Thyroid gland (tissue), 4 donors: ENCODE data around the gene IL12B.

ENCODE experiments used
- POLR2A ChIP-seq, 2 donors: fragments of 450-650 bp; IDR thresholded peaks; one replicate each; pipeline ENCODE4 v1.6.1; 2017; ENCODE audit warnings: antibody characterized with exemption in 2 of 2, mild to moderate bottlenecking in 2 of 2, moderate library complexity in 1 of 2
- TF ChIP-seq, protein P1 (sequence below), 6 experiments: fragments of 200-600 bp in 3 of 6; fragments of 450-650 bp in 3 of 6; sonication (generic) in 3 of 6; IDR thresholded peaks; one replicate each; pipeline ENCODE4 v1.5.1; 2016 to 2019; ENCODE audit warnings: antibody characterized with exemption in 6 of 6, mild to moderate bottlenecking in 2 of 6, inconsistent platforms in 1 of 6, moderate library complexity in 1 of 6

DNA sequence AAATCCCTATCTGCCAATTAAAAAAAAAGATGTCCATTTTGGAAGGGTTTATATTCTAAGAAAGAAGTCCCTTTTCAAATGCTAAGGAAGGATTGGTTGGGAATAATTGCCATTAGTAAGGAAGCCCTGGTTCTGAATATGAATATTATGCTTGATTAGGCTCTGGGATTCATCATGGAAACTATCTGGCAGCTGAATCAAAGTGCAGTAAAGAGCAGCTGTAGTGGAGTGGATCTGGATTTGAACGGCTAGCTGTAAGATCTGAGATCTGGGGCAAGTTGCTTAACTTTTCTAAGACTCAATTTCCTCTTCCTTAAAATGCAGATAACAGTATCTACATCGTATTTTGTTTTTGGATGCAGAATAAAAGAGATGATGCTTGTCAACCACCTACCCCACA lies 10.5 kb downstream of the IL12B start:
- TF ChIP-seq, protein P1, sequence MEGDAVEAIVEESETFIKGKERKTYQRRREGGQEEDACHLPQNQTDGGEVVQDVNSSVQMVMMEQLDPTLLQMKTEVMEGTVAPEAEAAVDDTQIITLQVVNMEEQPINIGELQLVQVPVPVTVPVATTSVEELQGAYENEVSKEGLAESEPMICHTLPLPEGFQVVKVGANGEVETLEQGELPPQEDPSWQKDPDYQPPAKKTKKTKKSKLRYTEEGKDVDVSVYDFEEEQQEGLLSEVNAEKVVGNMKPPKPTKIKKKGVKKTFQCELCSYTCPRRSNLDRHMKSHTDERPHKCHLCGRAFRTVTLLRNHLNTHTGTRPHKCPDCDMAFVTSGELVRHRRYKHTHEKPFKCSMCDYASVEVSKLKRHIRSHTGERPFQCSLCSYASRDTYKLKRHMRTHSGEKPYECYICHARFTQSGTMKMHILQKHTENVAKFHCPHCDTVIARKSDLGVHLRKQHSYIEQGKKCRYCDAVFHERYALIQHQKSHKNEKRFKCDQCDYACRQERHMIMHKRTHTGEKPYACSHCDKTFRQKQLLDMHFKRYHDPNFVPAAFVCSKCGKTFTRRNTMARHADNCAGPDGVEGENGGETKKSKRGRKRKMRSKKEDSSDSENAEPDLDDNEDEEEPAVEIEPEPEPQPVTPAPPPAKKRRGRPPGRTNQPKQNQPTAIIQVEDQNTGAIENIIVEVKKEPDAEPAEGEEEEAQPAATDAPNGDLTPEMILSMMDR (IDR thresholded peaks at IDR 0.05) = no peak
- TF ChIP-seq POLR2A (IDR thresholded peaks at IDR 0.05) = no peak
